IMR-90 (cell line): ENCODE measurements around the gene TMEM43. TPM values are rescaled to one million over a fixed set of nuclear protein-coding genes. Genes with fewer than 3 reads are reported as not detected.

Experiments used
- ATAC-seq: fragments of 200-7000 bp; cut with Tn5 transposase; 2 replicates; pipeline ENCODE4 v1.9.1; 2020; ENCODE audit warnings: low read depth, mild to moderate bottlenecking, moderate library complexity
- BruUV-seq: library from RNA; stranded (reverse); fragments of 400-500 nt; replicated peaks from 2 replicates; lab custom pipeline; 2021; lab: Mats Ljungman, UMichigan
- CTCF ChIA-PET: fragments of 300-600 bp; formaldehyde crosslinking; extraction: SDS; loops from one replicate; lab custom pipeline; 2021; ENCODE audit warnings: antibody characterized with exemption; lab: Yijun Ruan, JAX
- POLR2A ChIA-PET: fragments of 300-600 bp; sonication (Branson Sonifier 250); formaldehyde crosslinking; loops from one replicate; lab custom pipeline; 2022; ENCODE audit warnings: antibody characterized with exemption; ENCODE audit not compliant: unreplicated experiment; lab: Charles Lee
- DNase-seq: peaks from one replicate; pipeline ENCODE4 v3.0.0; 2013
- H2AFZ ChIP-seq: replicated peaks from 2 replicates; pipeline ENCODE3; 2013; ENCODE audit warnings: low read length, mild to moderate bottlenecking; ENCODE audit not compliant: poor library complexity
- H2AK5ac ChIP-seq: 2 replicates; pipeline ENCODE4 v1.6.1; 2013; ENCODE audit warnings: low read depth, low read length, inconsistent platforms
- H2AK9ac ChIP-seq: replicated peaks from 2 replicates; pipeline ENCODE3; 2013; ENCODE audit warnings: mild to moderate bottlenecking, low read depth, low read length, moderate library complexity; ENCODE audit not compliant: poor library complexity
- H2BK120ac ChIP-seq: 2 replicates; pipeline ENCODE4 v1.6.1; 2013; ENCODE audit warnings: low read depth, low read length, inconsistent platforms
- H2BK15ac ChIP-seq: 3 replicates; pipeline ENCODE4 v1.6.1; 2013; ENCODE audit warnings: low read depth, low read length, inconsistent platforms
- H2BK20ac ChIP-seq: 2 replicates; pipeline ENCODE4 v1.6.1; 2013; ENCODE audit warnings: low read depth, mild to moderate bottlenecking, inconsistent platforms, low read length, moderate library complexity
- H2BK5ac ChIP-seq: 2 replicates; pipeline ENCODE4 v1.6.1; 2013; ENCODE audit warnings: mild to moderate bottlenecking, low read depth, low read length, inconsistent platforms; ENCODE audit not compliant: poor library complexity, severe bottlenecking
- H3K14ac ChIP-seq: replicated peaks from 2 replicates; pipeline ENCODE4 v1.6.1; 2013; ENCODE audit warnings: low read depth, low read length, inconsistent platforms
- H3K18ac ChIP-seq: 2 replicates; pipeline ENCODE4 v1.6.1; 2013; ENCODE audit warnings: low read depth, low read length, control low read depth
- H3K23ac ChIP-seq: 2 replicates; pipeline ENCODE4 v1.6.1; 2013; ENCODE audit warnings: low read depth, low read length, inconsistent platforms
- H3K27ac ChIP-seq: 2 replicates; pipeline ENCODE4 v1.5.1; 2013; ENCODE audit warnings: mild to moderate bottlenecking, control low read depth, low read length; ENCODE audit not compliant: insufficient read depth
- H3K27me3 ChIP-seq: 2 replicates; pipeline ENCODE4 v1.6.1; 2013; ENCODE audit warnings: low read length; ENCODE audit not compliant: control insufficient read depth, insufficient read depth
- H3K36me3 ChIP-seq: 2 replicates; pipeline ENCODE4 v1.6.1; 2013; ENCODE audit warnings: low read length, mixed read lengths; ENCODE audit not compliant: control insufficient read depth, insufficient read depth
- H3K4ac ChIP-seq: 2 replicates; pipeline ENCODE4 v1.6.1; 2013; ENCODE audit warnings: low read depth, low read length, inconsistent platforms
- H3K4me1 ChIP-seq: 2 replicates; pipeline ENCODE4 v1.6.1; 2013; ENCODE audit warnings: low read length, mixed read lengths; ENCODE audit not compliant: control insufficient read depth, insufficient read depth
- H3K4me2 ChIP-seq: 2 replicates; pipeline ENCODE4 v1.6.1; 2013; ENCODE audit warnings: low read depth, mild to moderate bottlenecking, control low read depth, low read length, moderate library complexity
- H3K4me3 ChIP-seq: 2 replicates; pipeline ENCODE4 v1.5.1; 2013; ENCODE audit warnings: low read depth, mild to moderate bottlenecking, control low read depth, low read length, moderate library complexity; ENCODE audit not compliant: insufficient read depth
- H3K56ac ChIP-seq: 2 replicates; pipeline ENCODE4 v1.6.1; 2013; ENCODE audit warnings: low read length, inconsistent platforms; ENCODE audit not compliant: insufficient read depth; ENCODE audit errors: extremely low read depth
- H3K79me1 ChIP-seq, 2 experiments: 2 replicates each; pipeline ENCODE4 v1.6.1; 2013; ENCODE audit warnings: low read length in 2 of 2, inconsistent platforms in 1 of 2, low read depth in 1 of 2
- H3K9ac ChIP-seq: 2 replicates; pipeline ENCODE4 v1.6.1; 2013; ENCODE audit warnings: low read depth, low read length, control low read depth
- H3K9me1 ChIP-seq: 2 replicates; pipeline ENCODE4 v1.6.1; 2013; ENCODE audit warnings: low read length, inconsistent platforms; ENCODE audit not compliant: insufficient read depth
- H3K9me3 ChIP-seq: 2 replicates; pipeline ENCODE4 v1.6.1; 2013; ENCODE audit warnings: low read length; ENCODE audit not compliant: control insufficient read depth, insufficient read depth
- H4K20me1 ChIP-seq: 2 replicates; pipeline ENCODE4 v1.6.1; 2013; ENCODE audit warnings: low read length, inconsistent platforms; ENCODE audit not compliant: insufficient read depth
- H4K5ac ChIP-seq: 2 replicates; pipeline ENCODE4 v1.6.1; 2013; ENCODE audit warnings: mild to moderate bottlenecking, low read depth, low read length, control low read depth
- H4K8ac ChIP-seq, 2 experiments: 2 replicates each; pipeline ENCODE4 v1.6.1; 2013; ENCODE audit warnings: low read depth in 2 of 2, low read length in 2 of 2, control low read depth in 1 of 2, inconsistent platforms in 1 of 2
- H4K91ac ChIP-seq: 2 replicates; pipeline ENCODE4 v1.6.1; 2013; ENCODE audit warnings: low read depth, low read length, inconsistent platforms; ENCODE audit not compliant: insufficient read depth
- BHLHE40 ChIP-seq: fragments of 150-350 bp; IDR thresholded peaks from 2 replicates; pipeline ENCODE4 v1.6.1; 2016; ENCODE audit warnings: mild to moderate bottlenecking, low read depth, low read length
- CEBPB ChIP-seq: IDR thresholded peaks from 2 replicates; pipeline ENCODE4 v1.6.1; 2012; ENCODE audit warnings: low read depth, low read length, improper control_type of control experiment
- CHD1 ChIP-seq: IDR thresholded peaks from 2 replicates; pipeline ENCODE4 v1.6.1; 2012; ENCODE audit warnings: low read depth, low read length, improper control_type of control experiment
- CTCF ChIP-seq: conservative IDR thresholded peaks from 2 replicates; pipeline ENCODE4 v1.5.1; 2012; ENCODE audit warnings: mild to moderate bottlenecking, low read depth, low read length, improper control_type of control experiment
- FOS ChIP-seq: fragments of 150-350 bp; IDR thresholded peaks from 2 replicates; pipeline ENCODE4 v1.6.1; 2016; ENCODE audit warnings: low read depth, low read length
- MAFK ChIP-seq: IDR thresholded peaks from 2 replicates; pipeline ENCODE4 v1.6.1; 2012; ENCODE audit warnings: low read depth, low read length, improper control_type of control experiment
- MAZ ChIP-seq: IDR thresholded peaks from 2 replicates; pipeline ENCODE4 v1.6.1; 2012; ENCODE audit warnings: low read depth, mild to moderate bottlenecking, low read length, improper control_type of control experiment, moderate library complexity, borderline replicate concordance
- MXI1 ChIP-seq: IDR thresholded peaks from 2 replicates; pipeline ENCODE4 v1.6.1; 2012; ENCODE audit warnings: low read depth, mild to moderate bottlenecking, low read length, moderate library complexity, borderline replicate concordance
- NFE2L2 ChIP-seq: fragments of 150-350 bp; IDR thresholded peaks from 2 replicates; pipeline ENCODE4 v1.6.1; 2016; ENCODE audit warnings: low read depth, mild to moderate bottlenecking, low read length
- POLR2A ChIP-seq: IDR thresholded peaks from 2 replicates; pipeline ENCODE4 v1.6.1; 2012; ENCODE audit warnings: mild to moderate bottlenecking, low read depth, low read length
- RAD21 ChIP-seq: IDR thresholded peaks from 2 replicates; pipeline ENCODE4 v1.6.1; 2012; ENCODE audit warnings: low read length, improper control_type of control experiment
- RCOR1 ChIP-seq: IDR thresholded peaks from 2 replicates; pipeline ENCODE4 v1.6.1; 2012; ENCODE audit warnings: mild to moderate bottlenecking, low read length, improper control_type of control experiment; ENCODE audit not compliant: insufficient replicate concordance
- RFX5 ChIP-seq: IDR thresholded peaks from 2 replicates; pipeline ENCODE4 v1.8.0; 2012; ENCODE audit warnings: low read depth, mild to moderate bottlenecking, low read length, moderate library complexity
- SMC3 ChIP-seq: fragments of 150-350 bp; IDR thresholded peaks from 2 replicates; pipeline ENCODE4 v1.6.1; 2016; ENCODE audit warnings: low read depth, mild to moderate bottlenecking, antibody characterized with exemption, low read length, moderate library complexity
- USF2 ChIP-seq: fragments of 150-350 bp; IDR thresholded peaks from 2 replicates; pipeline ENCODE4 v1.6.1; 2017; ENCODE audit warnings: mild to moderate bottlenecking, antibody characterized with exemption, low read length, low read depth
- WGBS, 2 experiments: methylation state at CpG; one replicate each; pipeline versions ENCODE4 v1.1.5 to v1.1.7; 2013; ENCODE audit warnings: missing lambda C conversion rate in 2 of 2; ENCODE audit not compliant: insufficient read length in 1 of 2; ENCODE audit errors: extremely low coverage in 2 of 2; 5-methylcytosine and 5-hydroxymethylcytosine counted together
- dilution Hi-C: fragments of 300-500 bp; cut with HindIII; formaldehyde crosslinking; loops from one replicate; pipeline ENCODE4 v1.14.3; 2018; ENCODE audit warnings: low sequenced_read_pairs; ENCODE audit not compliant: unreplicated experiment
- in situ Hi-C: fragments of 300-500 bp; cut with MboI; formaldehyde crosslinking; loops from 3 replicates; pipeline ENCODE4 v1.14.3; 2019; ENCODE audit warnings: low sequenced_read_pairs, inconsistent platforms, mixed read lengths
- intact Hi-C: fragments of 100-400 bp; cut with micrococcal nuclease; formaldehyde crosslinking; loops from 2 replicates; pipeline ENCODE4 v1.10.0; 2022
- polyA plus RNA-seq, 3 experiments: library from polyadenylated mRNA; depleted of rRNA; stranded (reverse); fragments of >200 nt; gene quantifications; 2 replicates each; pipeline ENCODE4 v1.2.3, GENCODE V29; 2012; ENCODE audit warnings: low replicate concordance in 1 of 3
- total RNA-seq: library from RNA; depleted of rRNA; stranded (reverse); fragments of >200 nt; gene quantifications from 2 replicates; pipeline ENCODE4 v1.2.3, GENCODE V29; 2012
- TF ChIP-seq, protein P1 (sequence below): fragments of 150-350 bp; IDR thresholded peaks from 2 replicates; pipeline ENCODE4 v1.6.1; 2016; ENCODE audit warnings: low read depth, mild to moderate bottlenecking, low read length, moderate library complexity, borderline replicate concordance

TMEM43 gene
- total and polyA plus RNA-seq, 2 of the 4 experiments (the other 2 are of a cell fraction), result 109 to 114 TPM

- no peak for DNase-seq
- in situ Hi-C loops, result loop anchor here (25.0 kb wide), 2 partner anchors 235 to 635 kb away; partner anchors contain the start of genes HDAC11 and WNT7A
- no peak overlapping the region for H3K4ac ChIP-seq
Observed at GRCh38 chr3:14121859-14122258, 3.0 kb upstream of the TMEM43 start.

More at GRCh38 chr3:14121859-14122258, 3.0 kb upstream of the TMEM43 start:
- H4K5ac ChIP-seq, result no peak overlapping the region
- H3K14ac ChIP-seq, result no peak overlapping the region
- no peak overlapping the region for H3K18ac ChIP-seq
- TF ChIP-seq, protein P1, sequence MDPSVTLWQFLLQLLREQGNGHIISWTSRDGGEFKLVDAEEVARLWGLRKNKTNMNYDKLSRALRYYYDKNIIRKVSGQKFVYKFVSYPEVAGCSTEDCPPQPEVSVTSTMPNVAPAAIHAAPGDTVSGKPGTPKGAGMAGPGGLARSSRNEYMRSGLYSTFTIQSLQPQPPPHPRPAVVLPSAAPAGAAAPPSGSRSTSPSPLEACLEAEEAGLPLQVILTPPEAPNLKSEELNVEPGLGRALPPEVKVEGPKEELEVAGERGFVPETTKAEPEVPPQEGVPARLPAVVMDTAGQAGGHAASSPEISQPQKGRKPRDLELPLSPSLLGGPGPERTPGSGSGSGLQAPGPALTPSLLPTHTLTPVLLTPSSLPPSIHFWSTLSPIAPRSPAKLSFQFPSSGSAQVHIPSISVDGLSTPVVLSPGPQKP, result no peak
- TF ChIP-seq NFE2L2 (no peak), SMC3 (no peak), RAD21 (no peak), FOS (no peak), RFX5 (no peak), MAFK (no peak), CTCF (no peak), RCOR1 (no peak), USF2 (no peak), MAZ (no peak), MXI1 (no peak), BHLHE40 (no peak), CHD1 (no peak), CEBPB (no peak), POLR2A (no peak)
- no peak overlapping the region for H2AFZ ChIP-seq
- POLR2A ChIA-PET, result no interaction called here
- dilution Hi-C loops (no loop called here), intact Hi-C loops (loop anchor here (5.0 kb wide), 1 partner anchor 465 kb away; no protein-coding TSS in a partner anchor)
- H2BK5ac ChIP-seq, result no peak overlapping the region
- H3K27me3 ChIP-seq, result no peaks in the 10 kb centered on the region
- no peak overlapping the region for H2AK5ac ChIP-seq
- H2AK9ac ChIP-seq, result no peak overlapping the region
- no peak overlapping the region for H3K9ac ChIP-seq
- ATAC-seq, result no peak
- H4K91ac ChIP-seq, result no peak overlapping the region
- H3K27ac ChIP-seq, result no peak overlapping the region
- peaks cover 19% of the 10 kb centered on the region for H3K9me1 ChIP-seq
- no peak overlapping the region for H2BK120ac ChIP-seq
- no peaks in the 10 kb centered on the region for H3K9me3 ChIP-seq
- no TSS peak for BruUV-seq
- peaks cover 20% of the 10 kb centered on the region for H3K4me1 ChIP-seq
- no CpG with 5 or more reads among the region's 5 CpGs for WGBS, 2 experiments
- no peak overlapping the region for H2BK15ac ChIP-seq
- H3K56ac ChIP-seq, result no peak overlapping the region
- H4K8ac ChIP-seq, result no peak overlapping the region
- peaks cover 38 to 50% of the 10 kb centered on the region in 2 experiments for H3K79me1 ChIP-seq
- CTCF ChIA-PET, result no interaction called here
- peaks cover 11% of the 10 kb centered on the region for H4K20me1 ChIP-seq
- H3K23ac ChIP-seq, result no peak overlapping the region
- peaks cover 1% of the 10 kb centered on the region for H3K36me3 ChIP-seq
- H3K4me2 ChIP-seq, result no peak overlapping the region
- H3K4me3 ChIP-seq, result no peak overlapping the region
- no peak overlapping the region for H2BK20ac ChIP-seq
